Karpas-422 (cell line): ENCODE measurements around the gene CLCN6. TPM values are rescaled to one million over a fixed set of nuclear protein-coding genes. Genes with fewer than 3 reads are reported as not detected.
"Not testable (repeated sequence)": the region's sequence is repeated elsewhere in the genome, so short reads cannot be mapped to it uniquely, and the experiment has no call there.

Experiments
- DNase-seq: peaks from one replicate; pipeline ENCODE4 v3.0.0-alpha.2; 2015
- H2AFZ ChIP-seq: fragments of 200-600 bp; sonication (generic); 2 replicates; pipeline ENCODE4 v1.6.1; 2014; ENCODE audit warnings: antibody characterized with exemption, low read length, mixed read lengths
- H3K27ac ChIP-seq: fragments of 200-600 bp; sonication (generic); 2 replicates; pipeline ENCODE4 v1.5.1; 2014; ENCODE audit warnings: mild to moderate bottlenecking, low read length, moderate library complexity
- H3K27me3 ChIP-seq: fragments of 200-600 bp; sonication (generic); 2 replicates; pipeline ENCODE4 v1.6.1; 2014; ENCODE audit warnings: low read length, mixed read lengths
- H3K36me3 ChIP-seq: fragments of 200-600 bp; sonication (generic); 2 replicates; pipeline ENCODE4 v1.6.1; 2014; ENCODE audit warnings: low read length, mixed read lengths; ENCODE audit not compliant: insufficient read depth
- H3K4me1 ChIP-seq: fragments of 200-600 bp; sonication (generic); 2 replicates; pipeline ENCODE4 v1.6.1; 2014; ENCODE audit warnings: mild to moderate bottlenecking, low read length, mixed read lengths
- H3K4me2 ChIP-seq: fragments of 200-600 bp; sonication (generic); 2 replicates; pipeline ENCODE4 v1.6.1; 2014; ENCODE audit warnings: low read length, low read depth, mild to moderate bottlenecking; ENCODE audit not compliant: poor library complexity, severe bottlenecking
- H3K4me3 ChIP-seq: fragments of 200-600 bp; sonication (generic); 2 replicates; pipeline ENCODE4 v1.5.1; 2014; ENCODE audit warnings: mild to moderate bottlenecking, antibody characterized with exemption, low read length, mixed read lengths
- H3K79me2 ChIP-seq: fragments of 200-600 bp; sonication (generic); 2 replicates; pipeline ENCODE4 v1.6.1; 2014; ENCODE audit warnings: mild to moderate bottlenecking, low read length, mixed read lengths
- H3K9ac ChIP-seq: fragments of 200-600 bp; sonication (generic); 2 replicates; pipeline ENCODE4 v1.6.0; 2014; ENCODE audit warnings: low read length
- H3K9me2 ChIP-seq: fragments of 200-600 bp; sonication (generic), shearing (Covaris generic); replicated peaks from 2 replicates; pipeline ENCODE4 v1.6.0; 2014; ENCODE audit warnings: mild to moderate bottlenecking, low read length, moderate library complexity; ENCODE audit not compliant: insufficient read depth
- H3K9me3 ChIP-seq: fragments of 300-700, 200-600 bp; sonication (generic); 2 replicates; pipeline ENCODE4 v1.6.1; 2014; ENCODE audit warnings: low read length, mixed read lengths
- H4K20me1 ChIP-seq: fragments of 200-600 bp; sonication (generic); 2 replicates; pipeline ENCODE4 v1.6.1; 2014; ENCODE audit warnings: mild to moderate bottlenecking, antibody characterized with exemption, low read length, low read depth; ENCODE audit not compliant: insufficient read depth
- total RNA-seq: library from RNA; depleted of rRNA; stranded (reverse); fragments of >200 nt; shearing (Covaris generic); gene quantifications from 2 replicates; pipeline ENCODE4 v1.2.3, GENCODE V29; 2014; ENCODE audit warnings: low replicate concordance

Gene CLCN6
- total RNA-seq, 1 experiment from 2014 or later = 22.0 TPM

DNA sequence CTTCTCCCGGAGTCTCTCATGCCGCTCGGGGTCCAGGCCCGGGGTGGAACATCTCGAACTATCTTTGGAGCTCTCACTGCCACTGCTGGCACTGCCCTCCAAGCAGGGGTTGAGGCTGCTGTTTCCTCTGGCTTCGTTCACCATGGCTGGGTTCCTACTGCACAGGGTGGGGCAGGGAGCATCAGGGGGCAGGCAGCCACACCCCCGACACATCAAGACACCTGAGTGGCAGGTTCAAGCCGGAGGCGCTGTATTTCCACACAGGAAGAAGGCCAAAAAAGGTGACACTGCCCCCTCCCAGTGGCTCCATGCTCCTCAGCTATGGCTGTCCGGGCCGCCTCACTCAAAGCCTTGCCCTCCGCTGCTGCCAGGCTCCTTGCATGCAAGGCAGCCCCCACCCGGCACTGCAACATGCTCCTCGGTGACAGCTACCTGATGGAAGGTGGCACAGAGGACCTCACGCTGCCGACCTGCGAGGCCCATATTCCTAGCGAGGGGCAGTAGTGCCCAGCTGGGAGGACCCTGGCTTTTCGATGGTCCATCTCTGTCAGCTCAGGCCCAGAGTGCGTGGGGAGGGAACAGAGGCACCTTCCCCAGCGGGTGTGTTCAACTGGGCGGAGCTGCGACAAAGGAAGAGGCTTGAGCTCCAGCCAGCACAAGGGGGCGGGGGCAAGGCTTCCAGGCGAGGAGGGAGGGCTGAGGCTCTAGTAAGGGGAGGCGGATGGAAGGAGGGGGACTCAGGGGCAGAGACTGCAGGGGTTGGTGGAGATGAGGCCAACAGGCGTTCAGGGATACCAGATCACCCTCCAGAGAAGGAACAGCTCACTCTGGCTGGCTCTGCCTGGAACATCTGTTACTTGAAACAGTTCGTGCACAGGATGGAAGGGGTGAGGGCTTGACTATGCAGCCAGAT lies 2.8 kb upstream of the CLCN6 start:
- DNase-seq = peak; percentile 91
- Histone ChIP-seq H3K9me2 (no peaks in the 10 kb centered on the region), H4K20me1 (no peaks in the 10 kb centered on the region), H3K4me2 (peak overlapping the region; percentile 82), H3K36me3 (peaks cover under 1% of the 10 kb centered on the region; the same call in 1 of the 2 replicates), H3K79me2 (peaks cover 32% of the 10 kb centered on the region), H3K9me3 (no peaks in the 10 kb centered on the region), H3K27me3 (no peaks in the 10 kb centered on the region), H3K27ac (peak overlapping the region; percentile 31), H3K4me3 (peak overlapping the region; percentile 58; the same call in 1 of the 2 replicates), H3K9ac (peak overlapping the region; percentile 60), H2AFZ (0 out of 2 replicates have a peak overlapping the region, but pooled peaks have one; percentile 9), H3K4me1 (peaks cover 46% of the 10 kb centered on the region)

GRCh38 chr1:11803924-11804665 lies 1.9 kb upstream of the CLCN6 start:
- not testable (repeated sequence) for H3K9me3 ChIP-seq

GRCh38 chr1:11804666-11805421 lies 1.1 kb upstream of the CLCN6 start:
- Histone ChIP-seq H3K79me2 (peaks cover 48% of the 10 kb centered on the region), H3K27ac (peak overlapping the region; percentile 67), H3K36me3 (peaks cover 13% of the 10 kb centered on the region; the same call in 1 of the 2 replicates), H2AFZ (peak overlapping the region; percentile 85; the same call in 1 of the 2 replicates), H3K9me3 (no peaks in the 10 kb centered on the region), H3K9ac (peak overlapping the region; percentile 81), H3K4me3 (peak overlapping the region; percentile 74), H3K4me2 (peak overlapping the region; percentile 82), H4K20me1 (no peaks in the 10 kb centered on the region), H3K9me2 (no peaks in the 10 kb centered on the region), H3K4me1 (peaks cover 48% of the 10 kb centered on the region), H3K27me3 (no peaks in the 10 kb centered on the region)
- DNase-seq = peak; percentile 71

More at GRCh38 chr1:11803924-11804665, 1.9 kb upstream of the CLCN6 start:
- DNase-seq, H3K9me2 ChIP-seq, H3K36me3 ChIP-seq, H4K20me1 ChIP-seq, H3K27me3 ChIP-seq: not testable (repeated sequence)
- Histone ChIP-seq H2AFZ (0 out of 2 replicates have a peak overlapping the region, but pooled peaks have one; percentile 9), H3K4me3 (peak overlapping the region; percentile 74), H3K4me1 (peaks cover 48% of the 10 kb centered on the region), H3K4me2 (peak overlapping the region; percentile 82), H3K79me2 (peaks cover 41% of the 10 kb centered on the region), H3K27ac (peak overlapping the region; percentile 31), H3K9ac (peak overlapping the region; percentile 81)

GRCh38 chr1:11806307-11806936 lies 431 bp downstream of the CLCN6 start:
- no peaks in the 10 kb centered on the region for H3K9me2 ChIP-seq
- peak overlapping the region; percentile 82 for H3K4me2 ChIP-seq
- peaks cover 48% of the 10 kb centered on the region for H3K4me1 ChIP-seq
- H3K79me2 ChIP-seq = peaks cover 55% of the 10 kb centered on the region
- peak overlapping the region; percentile 58 for H3K27ac ChIP-seq
- H3K4me3 ChIP-seq = peak overlapping the region; percentile 74
- H3K27me3 ChIP-seq = no peaks in the 10 kb centered on the region
- no peaks in the 10 kb centered on the region for H4K20me1 ChIP-seq
- no peaks in the 10 kb centered on the region for H3K9me3 ChIP-seq
- H2AFZ ChIP-seq = peak overlapping the region; percentile 71; the same call in 1 of the 2 replicates
- peak; percentile 53 for DNase-seq
- H3K36me3 ChIP-seq = peaks cover 18% of the 10 kb centered on the region; the same call in 1 of the 2 replicates
- H3K9ac ChIP-seq = peak overlapping the region; percentile 74

DNA sequence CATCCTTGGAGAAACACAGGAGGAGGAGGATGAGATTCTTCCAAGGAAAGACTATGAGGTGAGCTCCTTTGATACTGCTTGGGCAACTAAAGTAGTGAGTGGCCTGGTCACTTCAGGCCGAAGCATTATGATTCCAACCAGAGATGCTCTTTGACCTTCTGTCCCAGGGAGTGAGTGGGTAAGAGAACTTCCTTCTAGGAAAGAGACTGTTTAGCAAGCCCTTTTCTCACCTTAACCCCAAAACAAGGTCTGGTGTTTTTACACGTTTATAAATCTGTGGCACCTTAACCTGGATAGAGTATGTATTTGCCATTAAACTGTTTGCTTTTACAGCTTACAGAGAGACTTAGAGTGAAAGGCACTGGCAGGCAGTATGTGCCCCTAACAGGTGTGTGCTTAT lies 1.1 kb downstream of the CLCN6 start:
- Histone ChIP-seq H3K4me2 (peak overlapping the region; percentile 82), H3K4me1 (peaks cover 48% of the 10 kb centered on the region)

DNA sequence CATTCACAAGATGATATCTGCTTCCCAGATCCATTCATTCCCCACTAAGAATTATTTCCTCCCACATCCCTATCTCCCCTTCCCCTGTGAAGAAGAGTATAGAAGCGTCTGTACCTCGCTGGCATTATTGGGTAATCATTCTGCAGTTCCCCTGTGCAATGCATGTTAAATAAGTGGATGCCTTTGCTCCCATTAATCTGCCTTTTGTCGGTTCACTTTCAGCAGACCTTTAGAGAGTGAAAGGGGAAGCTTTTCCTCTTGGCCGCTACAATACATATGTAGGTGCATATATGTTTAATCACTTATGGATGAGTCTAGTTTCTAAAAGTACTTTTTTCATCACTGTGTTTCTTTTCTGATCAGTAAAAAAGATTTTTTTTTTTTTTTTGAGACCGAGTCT lies 7.0 kb downstream of the CLCN6 start:
- H4K20me1 ChIP-seq = no peaks in the 10 kb centered on the region
- no peaks in the 10 kb centered on the region for H3K27me3 ChIP-seq
- peak overlapping the region; percentile 88 for H3K27ac ChIP-seq
- H3K36me3 ChIP-seq = peaks cover 47% of the 10 kb centered on the region
- H3K9me2 ChIP-seq = no peaks in the 10 kb centered on the region
- no peak for DNase-seq
- H3K9ac ChIP-seq = no peak overlapping the region
- H3K4me3 ChIP-seq = no peak overlapping the region
- H3K4me2 ChIP-seq = no peak overlapping the region
- no peaks in the 10 kb centered on the region for H3K9me3 ChIP-seq
- H3K4me1 ChIP-seq = peaks cover 29% of the 10 kb centered on the region
- peaks cover 44% of the 10 kb centered on the region for H3K79me2 ChIP-seq
- no peak overlapping the region for H2AFZ ChIP-seq

More for the DNA sequence above, 1.1 kb downstream of the CLCN6 start:
- no peak for DNase-seq
- Histone ChIP-seq H2AFZ (no peak overlapping the region), H3K27me3 (no peaks in the 10 kb centered on the region), H3K9me2 (no peaks in the 10 kb centered on the region), H3K9ac (peak overlapping the region; percentile 74), H3K79me2 (peaks cover 55% of the 10 kb centered on the region), H3K36me3 (peaks cover 18% of the 10 kb centered on the region; the same call in 1 of the 2 replicates), H4K20me1 (no peaks in the 10 kb centered on the region), H3K4me3 (peak overlapping the region; percentile 74), H3K9me3 (no peaks in the 10 kb centered on the region), H3K27ac (peak overlapping the region; percentile 58)

- H3K9me3 ChIP-seq = no peaks in the 10 kb centered on the region
- H3K27me3 ChIP-seq = no peaks in the 10 kb centered on the region
- H3K27ac ChIP-seq = no peak overlapping the region
- peaks cover 18% of the 10 kb centered on the region for H3K79me2 ChIP-seq
- peaks cover 25% of the 10 kb centered on the region for H3K4me1 ChIP-seq
- H3K4me3 ChIP-seq = no peak overlapping the region
- H3K9me2 ChIP-seq = no peaks in the 10 kb centered on the region
- H3K4me2 ChIP-seq = no peak overlapping the region
- peaks cover 38% of the 10 kb centered on the region for H3K36me3 ChIP-seq
- H2AFZ ChIP-seq = no peak overlapping the region
- no peak for DNase-seq
- no peaks in the 10 kb centered on the region for H4K20me1 ChIP-seq
- H3K9ac ChIP-seq = no peak overlapping the region
Observed at GRCh38 chr1:11817192-11817591, 11.2 kb downstream of the CLCN6 start.
